Left ventricle myocardium inferior (tissue), 1 donor: Measurements from ENCODE around the gene EPHA4. TPM values are rescaled to one million over a fixed set of nuclear protein-coding genes. Genes with fewer than 3 reads are reported as not detected.

Experiments
- DNase-seq: peaks from one replicate; pipeline ENCODE4 v3.0.0-alpha.2; 2020
- H3K27ac ChIP-seq: fragments of 200-600 bp; replicated peaks from 2 replicates; pipeline ENCODE4 v1.8.0; 2021
- H3K27me3 ChIP-seq: fragments of 200-600 bp; 2 replicates; pipeline ENCODE4 v1.8.0; 2021; ENCODE audit warnings: low read depth
- H3K36me3 ChIP-seq: fragments of 200-600 bp; 2 replicates; pipeline ENCODE4 v1.8.0; 2021
- H3K4me1 ChIP-seq: fragments of 200-600 bp; 2 replicates; pipeline ENCODE4 v1.8.0; 2021
- H3K4me3 ChIP-seq: fragments of 200-600 bp; 2 replicates; pipeline ENCODE4 v1.8.0; 2021; ENCODE audit warnings: mild to moderate bottlenecking, moderate library complexity
- H3K9me3 ChIP-seq: fragments of 200-600 bp; replicated peaks from 2 replicates; pipeline ENCODE4 v1.8.0; 2021
- intact Hi-C: fragments of 100-400 bp; cut with micrococcal nuclease; formaldehyde crosslinking; loops from one replicate; pipeline ENCODE4 v1.11.0; 2022
- total RNA-seq: library from RNA; stranded (reverse); fragmentation: NEBNext Ultra II Directional; extraction: Animal tissue kit (Norgen Biotek cat#: 25700); gene quantifications from one replicate; pipeline ENCODE4 v1.2.1, GENCODE V29; 2021
- TF ChIP-seq, protein P1 (sequence below): fragments of 200-600 bp; IDR thresholded peaks from 2 replicates; pipeline ENCODE4 v1.8.0; 2021; ENCODE audit warnings: antibody characterized with exemption, mild to moderate bottlenecking, borderline replicate concordance
- donor health status: DM: no; HTN: yes; CAD: no; lungs with severe emphysema.

Gene EPHA4
- total RNA-seq, 1 donor from 2014 or later, result 40.6 TPM

DNA sequence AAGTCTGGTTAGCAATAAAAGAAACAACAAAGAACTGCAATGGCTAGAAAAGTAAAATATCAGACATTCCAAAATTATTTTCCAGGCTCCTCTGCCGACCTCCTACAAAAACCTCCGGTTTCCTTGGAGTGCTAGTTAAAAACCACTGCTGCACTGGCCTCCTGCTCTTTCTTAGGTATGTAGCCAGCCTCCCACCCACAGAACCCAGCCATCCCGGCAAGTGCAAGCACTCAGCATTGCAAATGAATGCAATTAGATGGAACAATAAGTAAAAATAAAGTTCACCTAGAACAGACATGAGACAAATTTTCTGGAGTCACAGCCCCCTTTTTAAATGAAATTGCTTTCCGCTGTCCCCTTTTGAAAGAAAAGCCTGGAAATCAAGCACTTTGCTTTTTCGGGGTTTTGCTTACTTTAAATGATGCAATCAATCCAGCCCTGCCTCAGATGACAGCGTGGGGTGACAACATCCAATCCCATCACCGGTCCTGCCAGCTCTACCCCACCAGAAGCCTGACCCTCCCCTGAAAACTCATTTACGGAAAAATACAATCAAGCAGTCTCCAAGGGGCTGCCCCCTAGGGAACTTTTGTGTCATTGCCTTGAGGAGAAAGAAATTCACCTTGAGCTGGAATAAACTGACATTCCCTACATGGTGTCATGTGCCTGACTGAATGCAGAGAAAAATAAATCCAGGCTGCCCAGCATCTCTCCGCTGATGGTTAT is 199.8 kb downstream of the EPHA4 start:
- no peak for DNase-seq
- Histone ChIP-seq H3K27ac (no peak overlapping the region), H3K4me1 (peaks cover 9% of the 10 kb centered on the region)

DNA sequence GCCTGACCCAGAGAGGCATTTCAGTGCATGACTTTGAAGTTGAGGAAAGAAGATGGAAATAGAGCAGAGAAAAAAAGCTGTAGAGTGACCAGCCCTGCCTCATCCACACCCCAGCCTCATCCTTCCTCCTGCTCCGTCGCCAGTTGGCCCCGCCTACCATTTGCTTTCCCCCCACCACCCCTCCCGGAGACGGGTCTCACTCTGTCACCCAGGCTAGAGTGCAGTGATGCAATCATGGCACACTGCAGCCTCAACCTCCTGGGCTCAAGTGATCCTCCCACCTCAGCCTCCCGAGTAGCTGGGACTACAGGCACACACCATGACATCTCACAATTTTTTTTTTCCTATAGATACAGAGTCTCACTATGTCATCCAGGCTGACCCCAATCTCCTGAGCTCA is 200.8 kb downstream of the EPHA4 start:
- H3K4me3 ChIP-seq, result no peak overlapping the region
- peaks cover 13% of the 10 kb centered on the region for H3K27me3 ChIP-seq
- H3K27ac ChIP-seq, result no peak overlapping the region
- H3K9me3 ChIP-seq, result no peaks in the 10 kb centered on the region
- no peaks in the 10 kb centered on the region for H3K36me3 ChIP-seq
- peaks cover 9% of the 10 kb centered on the region for H3K4me1 ChIP-seq
- DNase-seq, result no peak
- TF ChIP-seq, protein P1, sequence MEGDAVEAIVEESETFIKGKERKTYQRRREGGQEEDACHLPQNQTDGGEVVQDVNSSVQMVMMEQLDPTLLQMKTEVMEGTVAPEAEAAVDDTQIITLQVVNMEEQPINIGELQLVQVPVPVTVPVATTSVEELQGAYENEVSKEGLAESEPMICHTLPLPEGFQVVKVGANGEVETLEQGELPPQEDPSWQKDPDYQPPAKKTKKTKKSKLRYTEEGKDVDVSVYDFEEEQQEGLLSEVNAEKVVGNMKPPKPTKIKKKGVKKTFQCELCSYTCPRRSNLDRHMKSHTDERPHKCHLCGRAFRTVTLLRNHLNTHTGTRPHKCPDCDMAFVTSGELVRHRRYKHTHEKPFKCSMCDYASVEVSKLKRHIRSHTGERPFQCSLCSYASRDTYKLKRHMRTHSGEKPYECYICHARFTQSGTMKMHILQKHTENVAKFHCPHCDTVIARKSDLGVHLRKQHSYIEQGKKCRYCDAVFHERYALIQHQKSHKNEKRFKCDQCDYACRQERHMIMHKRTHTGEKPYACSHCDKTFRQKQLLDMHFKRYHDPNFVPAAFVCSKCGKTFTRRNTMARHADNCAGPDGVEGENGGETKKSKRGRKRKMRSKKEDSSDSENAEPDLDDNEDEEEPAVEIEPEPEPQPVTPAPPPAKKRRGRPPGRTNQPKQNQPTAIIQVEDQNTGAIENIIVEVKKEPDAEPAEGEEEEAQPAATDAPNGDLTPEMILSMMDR, result no peak
- intact Hi-C loops, result no loop called here

More for the DNA sequence above, 199.8 kb downstream of the EPHA4 start:
- peaks cover 13% of the 10 kb centered on the region for H3K27me3 ChIP-seq
- H3K4me3 ChIP-seq, result no peak overlapping the region
- no peaks in the 10 kb centered on the region for H3K36me3 ChIP-seq
- TF ChIP-seq, protein P1, result no peak
- no peaks in the 10 kb centered on the region for H3K9me3 ChIP-seq
- intact Hi-C loops, result no loop called here

DNA sequence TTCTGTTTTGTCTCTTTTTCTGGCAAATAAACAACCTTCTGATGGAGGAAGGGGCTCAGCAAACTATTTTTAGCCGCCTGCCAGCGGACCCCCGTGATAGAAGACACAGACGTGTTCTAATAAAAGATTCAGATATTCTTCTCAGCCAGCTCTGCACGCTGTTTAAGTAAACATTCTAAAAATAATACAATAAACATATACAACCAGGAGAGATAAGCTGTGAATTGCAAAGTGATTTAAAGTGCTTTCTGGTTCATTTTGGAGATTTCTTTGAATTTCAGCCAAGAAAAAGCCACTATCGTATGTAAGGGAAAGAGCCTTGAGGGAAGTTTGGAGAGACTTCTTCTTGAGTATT is 201.3 kb downstream of the EPHA4 start:
- H3K9me3 ChIP-seq, result no peaks in the 10 kb centered on the region
- H3K27ac ChIP-seq, result no peak overlapping the region
- H3K36me3 ChIP-seq, result no peaks in the 10 kb centered on the region
- DNase-seq, result no peak
- no peak overlapping the region for H3K4me3 ChIP-seq
- TF ChIP-seq, protein P1, result no peak
- intact Hi-C loops, result no loop called here
- peaks cover 9% of the 10 kb centered on the region for H3K4me1 ChIP-seq
- peaks cover 13% of the 10 kb centered on the region for H3K27me3 ChIP-seq

DNA sequence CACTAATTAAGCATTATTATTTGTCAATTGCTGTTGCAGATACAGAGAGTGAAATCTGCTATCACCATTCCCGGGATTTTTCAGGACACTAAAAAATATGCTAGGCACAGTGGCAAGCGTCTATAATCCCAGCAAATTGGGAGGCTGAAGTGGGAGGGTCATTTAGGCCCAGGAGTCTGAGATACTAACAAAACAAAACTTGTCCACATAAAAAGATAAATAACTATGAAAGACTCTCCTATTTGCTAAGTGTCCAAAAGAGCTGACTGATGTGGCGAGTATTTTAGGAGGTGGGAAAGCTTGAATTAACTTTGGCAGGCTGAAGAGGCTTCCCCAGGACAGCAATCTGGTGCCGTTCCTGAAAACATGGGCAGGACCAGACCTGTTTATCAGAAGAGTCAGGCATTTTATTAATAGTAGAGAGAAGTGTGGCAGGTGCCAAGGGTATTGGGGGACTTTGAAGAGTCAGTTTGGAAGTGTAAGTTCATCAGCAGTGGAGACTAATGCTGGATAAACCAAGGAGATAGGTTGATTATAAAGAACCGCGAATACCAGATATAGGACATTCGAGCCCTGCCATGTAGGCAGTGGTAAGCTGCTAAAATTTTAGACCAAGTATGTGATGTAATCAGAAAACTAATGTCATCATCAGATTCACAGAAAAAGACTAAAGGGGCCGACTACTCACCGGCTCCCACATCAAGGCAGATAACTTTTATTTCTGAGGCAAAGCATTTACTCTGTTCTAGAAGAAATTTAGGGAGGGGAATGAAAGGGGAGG is 201.8 kb downstream of the EPHA4 start:
- TF ChIP-seq, protein P1, result no peak
- Histone ChIP-seq H3K4me1 (peaks cover 9% of the 10 kb centered on the region), H3K9me3 (no peaks in the 10 kb centered on the region), H3K4me3 (no peak overlapping the region), H3K27me3 (peaks cover 13% of the 10 kb centered on the region), H3K27ac (no peak overlapping the region), H3K36me3 (no peaks in the 10 kb centered on the region)
- intact Hi-C loops, result no loop called here
- DNase-seq, result no peak
